SK-N-SH (cell line): ENCODE results near the gene CASZ1. TPM values are rescaled to one million over a fixed set of nuclear protein-coding genes. Genes with fewer than 3 reads are reported as not detected.
A peak's percentile ranks its signal among the peaks of the same experiment; 100 is the strongest.

Source experiments
- CTCF ChIA-PET: fragments of 300-600, 350-600 bp; formaldehyde crosslinking; extraction: SDS; loops from one replicate; lab custom pipeline; 2021; lab: Yijun Ruan, JAX
- POLR2A ChIA-PET: fragments of 350-600 bp; sonication (Branson Sonifier 250); formaldehyde crosslinking; extraction: SDS; loops from one replicate; lab custom pipeline; 2020; ENCODE audit warnings: antibody characterized with exemption, inconsistent platforms; lab: Yijun Ruan, JAX
- DNase-seq: peaks from one replicate; pipeline ENCODE4 v3.0.0; 2012
- H2AFZ ChIP-seq: fragments of 200-600 bp; sonication (generic); 2 replicates; pipeline ENCODE4 v1.8.1; 2016; ENCODE audit warnings: antibody characterized with exemption, mild to moderate bottlenecking, low read depth
- H3F3A ChIP-seq: fragments of 200-600 bp; sonication (generic); replicated peaks from 2 replicates; pipeline ENCODE3; 2016; ENCODE audit warnings: antibody characterized with exemption, mild to moderate bottlenecking; ENCODE audit not compliant: insufficient read depth
- H3K27ac ChIP-seq, 2 experiments: fragments of 200-500 bp in 1 of 2; fragments of 200-600 bp in 1 of 2; sonication (Bioruptor generic) in 1 of 2; sonication (generic), shearing (Covaris generic) in 1 of 2; 2 replicates each; pipeline versions ENCODE4 v1.5.1 to v1.6.1; 2014 to 2016; ENCODE audit warnings: low read depth in 2 of 2, inconsistent platforms in 1 of 2, low read length in 1 of 2, mild to moderate bottlenecking in 1 of 2, mixed read lengths in 1 of 2
- H3K27me3 ChIP-seq: fragments of 200-600 bp; sonication (generic), shearing (Covaris generic); 2 replicates; pipeline ENCODE4 v1.6.1; 2016; ENCODE audit warnings: mixed run types; ENCODE audit not compliant: insufficient read depth
- H3K36me3 ChIP-seq, 2 experiments: fragments of 200-500 bp in 1 of 2; fragments of 200-600 bp in 1 of 2; sonication (Bioruptor generic) in 1 of 2; sonication (generic) in 1 of 2; replicated peaks in 1 of 2; 2 replicates each; pipeline versions ENCODE3 to v1.5.1; 2014 to 2016; ENCODE audit warnings: low read length in 1 of 2, mild to moderate bottlenecking in 1 of 2; ENCODE audit not compliant: insufficient read depth in 2 of 2, control insufficient read depth in 1 of 2
- H3K4me1 ChIP-seq, 2 experiments: fragments of 200-500 bp in 1 of 2; fragments of 200-600 bp in 1 of 2; sonication (Bioruptor generic) in 1 of 2; sonication (generic), shearing (Covaris generic) in 1 of 2; 2 replicates each; pipeline versions ENCODE4 v1.5.1 to v1.6.1; 2014 to 2016; ENCODE audit warnings: low read depth in 1 of 2, low read length in 1 of 2, mixed run types in 1 of 2; ENCODE audit not compliant: insufficient read depth in 2 of 2, control insufficient read depth in 1 of 2
- H3K4me2 ChIP-seq: fragments of 200-600 bp; sonication (generic), shearing (Covaris generic); 2 replicates; pipeline ENCODE4 v1.6.1; 2017; ENCODE audit warnings: mixed run types
- H3K4me3 ChIP-seq, 2 experiments: fragments of 200-500 bp in 1 of 2; fragments of 200-600 bp in 1 of 2; sonication (Bioruptor generic) in 1 of 2; sonication (generic), shearing (Covaris generic) in 1 of 2; 2 replicates each; pipeline versions ENCODE4 v1.5.1 to v1.8.1; 2014 to 2016; ENCODE audit warnings: low read depth in 2 of 2, inconsistent platforms in 1 of 2, low read length in 1 of 2, mild to moderate bottlenecking in 1 of 2, mixed read lengths in 1 of 2, moderate library complexity in 1 of 2
- H3K79me2 ChIP-seq: fragments of 200-600 bp; sonication (generic); 2 replicates; pipeline ENCODE4 v1.8.1; 2017; ENCODE audit warnings: mild to moderate bottlenecking; ENCODE audit not compliant: insufficient read depth
- H3K9ac ChIP-seq: fragments of 200-600 bp; sonication (generic); 2 replicates; pipeline ENCODE4 v1.6.1; 2017; ENCODE audit warnings: mixed run types
- H3K9me2 ChIP-seq: fragments of 200-600 bp; sonication (generic); 2 replicates; pipeline ENCODE4 v1.6.1; 2017; ENCODE audit warnings: mixed run types
- H3K9me3 ChIP-seq: fragments of 200-600 bp; sonication (generic); 2 replicates; pipeline ENCODE4 v1.6.1; 2017; ENCODE audit warnings: mixed run types, mild to moderate bottlenecking, moderate library complexity
- H4K20me1 ChIP-seq: fragments of 200-600 bp; sonication (generic); 2 replicates; pipeline ENCODE4 v1.6.1; 2017; ENCODE audit warnings: mild to moderate bottlenecking, mixed run types; ENCODE audit not compliant: insufficient read depth
- CHD2 ChIP-seq: fragments of 150-350 bp; IDR thresholded peaks from 2 replicates; pipeline ENCODE4 v1.6.1; 2018; ENCODE audit warnings: low read length; ENCODE audit not compliant: partially characterized antibody
- EZH2phosphoT487 ChIP-seq: fragments of 200-600 bp; sonication (generic); IDR thresholded peaks from 2 replicates; pipeline ENCODE4 v1.6.1; 2017; ENCODE audit warnings: low read depth, mixed run types, mild to moderate bottlenecking, antibody characterized with exemption, moderate library complexity, borderline replicate concordance
- FOXJ3 ChIP-seq: sonication (generic); formaldehyde crosslinking; IDR thresholded peaks from 2 replicates; pipeline ENCODE4 v1.5.1; 2020; ENCODE audit warnings: mild to moderate bottlenecking, missing genetic modification reagents
- FOXM1 ChIP-seq: IDR thresholded peaks from 2 replicates; pipeline ENCODE4 v1.4.0; 2012; ENCODE audit warnings: low read depth, mild to moderate bottlenecking
- MEF2A ChIP-seq: IDR thresholded peaks from 2 replicates; pipeline ENCODE4 v1.4.0; 2012; ENCODE audit warnings: low read depth, borderline replicate concordance
- NFIC ChIP-seq: IDR thresholded peaks from 2 replicates; pipeline ENCODE4 v1.4.0; 2012; ENCODE audit warnings: borderline replicate concordance
- POLR2AphosphoS5 ChIP-seq: IDR thresholded peaks from 2 replicates; pipeline ENCODE4 v1.6.1; 2012; ENCODE audit warnings: low read depth, low read length
- RAD21 ChIP-seq: IDR thresholded peaks from 2 replicates; pipeline ENCODE4 v1.6.1; 2012; ENCODE audit warnings: mild to moderate bottlenecking, low read length
- RFX5 ChIP-seq: IDR thresholded peaks from 2 replicates; pipeline ENCODE4 v1.6.1; 2012; ENCODE audit warnings: mild to moderate bottlenecking, improper control_type of control experiment, low read length
- TCF12 ChIP-seq: IDR thresholded peaks from 2 replicates; pipeline ENCODE4 v1.4.0; 2012
- TEAD4 ChIP-seq: IDR thresholded peaks from 2 replicates; pipeline ENCODE4 v1.4.0; 2012; ENCODE audit warnings: mild to moderate bottlenecking, borderline replicate concordance; ENCODE audit not compliant: insufficient read depth
- YY1 ChIP-seq: IDR thresholded peaks from 2 replicates; pipeline ENCODE4 v1.4.0; 2012; ENCODE audit warnings: low read depth, mild to moderate bottlenecking
- whole genome bisulfite sequencing: methylation state at CpG from one replicate; pipeline ENCODE4 v1.1.6; 2017; ENCODE audit warnings: low lambda C conversion rate; 5-methylcytosine and 5-hydroxymethylcytosine counted together
- polyA plus RNA-seq, 3 experiments: library from polyadenylated mRNA; depleted of rRNA; stranded (reverse); fragments of >200 nt; gene quantifications; 2 replicates each; pipeline ENCODE4 v1.2.3, GENCODE V29; 2012
- TF ChIP-seq, protein P1 (sequence below): fragments of 200-600 bp; sonication (generic); IDR thresholded peaks from 2 replicates; pipeline ENCODE4 v1.6.1; 2017; ENCODE audit warnings: antibody characterized with exemption, mild to moderate bottlenecking, moderate library complexity
- TF ChIP-seq, protein P2 (sequence below): IDR thresholded peaks from 2 replicates; pipeline ENCODE4; 2012
- TF ChIP-seq, protein P3 (sequence below): IDR thresholded peaks from 2 replicates; pipeline ENCODE4 v1.4.0; 2012; ENCODE audit warnings: low read depth, borderline replicate concordance
- TF ChIP-seq, protein P4 (sequence below): fragments of 150-350 bp; IDR thresholded peaks from 2 replicates; pipeline ENCODE4 v1.6.1; 2016; ENCODE audit warnings: mild to moderate bottlenecking, low read depth, low read length

Gene CASZ1
- polyA plus RNA-seq, 1 of the 3 experiments (the other 2 are of a cell fraction), result 0.51 TPM

- Histone ChIP-seq H3K9me2 (no peaks in the 10 kb centered on the region), H3K4me1 (peaks cover 0 to 36% of the 10 kb centered on the region in 2 experiments; a peak in 1 of 4 replicates), H3K9ac (no peak overlapping the region), H3K36me3 (no peaks in the 10 kb centered on the region), H3K27ac (no peak overlapping the region), H3F3A (peaks cover 3% of the 10 kb centered on the region), H2AFZ (no peak overlapping the region), H3K4me2 (no peak overlapping the region), H3K27me3 (no peaks in the 10 kb centered on the region), H4K20me1 (no peaks in the 10 kb centered on the region), H3K79me2 (no peaks in the 10 kb centered on the region), H3K9me3 (no peaks in the 10 kb centered on the region), H3K4me3 (no peak overlapping the region)
- POLR2A ChIA-PET, result interaction anchor here (0.6 kb wide), 1 partner anchor 38 kb away, joined by 3 read pairs; no protein-coding TSS in a partner anchor
- peak; percentile 62 for DNase-seq
- TF ChIP-seq TEAD4 (no peak), NFIC (no peak), FOXM1 (no peak), FOXJ3 (no peak), EZH2phosphoT487 (no peak), YY1 (no peak), TCF12 (no peak), CHD2 (no peak), MEF2A (no peak), RAD21 (no peak), RFX5 (no peak), POLR2AphosphoS5 (no peak)
- TF ChIP-seq, protein P1, sequence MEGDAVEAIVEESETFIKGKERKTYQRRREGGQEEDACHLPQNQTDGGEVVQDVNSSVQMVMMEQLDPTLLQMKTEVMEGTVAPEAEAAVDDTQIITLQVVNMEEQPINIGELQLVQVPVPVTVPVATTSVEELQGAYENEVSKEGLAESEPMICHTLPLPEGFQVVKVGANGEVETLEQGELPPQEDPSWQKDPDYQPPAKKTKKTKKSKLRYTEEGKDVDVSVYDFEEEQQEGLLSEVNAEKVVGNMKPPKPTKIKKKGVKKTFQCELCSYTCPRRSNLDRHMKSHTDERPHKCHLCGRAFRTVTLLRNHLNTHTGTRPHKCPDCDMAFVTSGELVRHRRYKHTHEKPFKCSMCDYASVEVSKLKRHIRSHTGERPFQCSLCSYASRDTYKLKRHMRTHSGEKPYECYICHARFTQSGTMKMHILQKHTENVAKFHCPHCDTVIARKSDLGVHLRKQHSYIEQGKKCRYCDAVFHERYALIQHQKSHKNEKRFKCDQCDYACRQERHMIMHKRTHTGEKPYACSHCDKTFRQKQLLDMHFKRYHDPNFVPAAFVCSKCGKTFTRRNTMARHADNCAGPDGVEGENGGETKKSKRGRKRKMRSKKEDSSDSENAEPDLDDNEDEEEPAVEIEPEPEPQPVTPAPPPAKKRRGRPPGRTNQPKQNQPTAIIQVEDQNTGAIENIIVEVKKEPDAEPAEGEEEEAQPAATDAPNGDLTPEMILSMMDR, result no peak
- TF ChIP-seq, protein P2, sequence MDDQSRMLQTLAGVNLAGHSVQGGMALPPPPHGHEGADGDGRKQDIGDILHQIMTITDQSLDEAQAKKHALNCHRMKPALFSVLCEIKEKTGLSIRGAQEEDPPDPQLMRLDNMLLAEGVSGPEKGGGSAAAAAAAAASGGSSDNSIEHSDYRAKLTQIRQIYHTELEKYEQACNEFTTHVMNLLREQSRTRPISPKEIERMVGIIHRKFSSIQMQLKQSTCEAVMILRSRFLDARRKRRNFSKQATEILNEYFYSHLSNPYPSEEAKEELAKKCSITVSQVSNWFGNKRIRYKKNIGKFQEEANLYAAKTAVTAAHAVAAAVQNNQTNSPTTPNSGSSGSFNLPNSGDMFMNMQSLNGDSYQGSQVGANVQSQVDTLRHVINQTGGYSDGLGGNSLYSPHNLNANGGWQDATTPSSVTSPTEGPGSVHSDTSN, result no peak
- TF ChIP-seq, protein P3, sequence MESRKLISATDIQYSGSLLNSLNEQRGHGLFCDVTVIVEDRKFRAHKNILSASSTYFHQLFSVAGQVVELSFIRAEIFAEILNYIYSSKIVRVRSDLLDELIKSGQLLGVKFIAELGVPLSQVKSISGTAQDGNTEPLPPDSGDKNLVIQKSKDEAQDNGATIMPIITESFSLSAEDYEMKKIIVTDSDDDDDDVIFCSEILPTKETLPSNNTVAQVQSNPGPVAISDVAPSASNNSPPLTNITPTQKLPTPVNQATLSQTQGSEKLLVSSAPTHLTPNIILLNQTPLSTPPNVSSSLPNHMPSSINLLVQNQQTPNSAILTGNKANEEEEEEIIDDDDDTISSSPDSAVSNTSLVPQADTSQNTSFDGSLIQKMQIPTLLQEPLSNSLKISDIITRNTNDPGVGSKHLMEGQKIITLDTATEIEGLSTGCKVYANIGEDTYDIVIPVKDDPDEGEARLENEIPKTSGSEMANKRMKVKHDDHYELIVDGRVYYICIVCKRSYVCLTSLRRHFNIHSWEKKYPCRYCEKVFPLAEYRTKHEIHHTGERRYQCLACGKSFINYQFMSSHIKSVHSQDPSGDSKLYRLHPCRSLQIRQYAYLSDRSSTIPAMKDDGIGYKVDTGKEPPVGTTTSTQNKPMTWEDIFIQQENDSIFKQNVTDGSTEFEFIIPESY, result no peak
- TF ChIP-seq, protein P4, sequence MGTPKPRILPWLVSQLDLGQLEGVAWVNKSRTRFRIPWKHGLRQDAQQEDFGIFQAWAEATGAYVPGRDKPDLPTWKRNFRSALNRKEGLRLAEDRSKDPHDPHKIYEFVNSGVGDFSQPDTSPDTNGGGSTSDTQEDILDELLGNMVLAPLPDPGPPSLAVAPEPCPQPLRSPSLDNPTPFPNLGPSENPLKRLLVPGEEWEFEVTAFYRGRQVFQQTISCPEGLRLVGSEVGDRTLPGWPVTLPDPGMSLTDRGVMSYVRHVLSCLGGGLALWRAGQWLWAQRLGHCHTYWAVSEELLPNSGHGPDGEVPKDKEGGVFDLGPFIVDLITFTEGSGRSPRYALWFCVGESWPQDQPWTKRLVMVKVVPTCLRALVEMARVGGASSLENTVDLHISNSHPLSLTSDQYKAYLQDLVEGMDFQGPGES, result no peak
- WGBS, result 70% methylated on average over 9 of the region's 15 CpGs
- CTCF ChIA-PET, result interaction anchor here (0.5 to 0.8 kb wide), 3 partner anchors 13 to 203 kb away, joined by 3 to 4 read pairs (median 3); no protein-coding TSS in a partner anchor
Measured at GRCh38 chr1:10664251-10664650, 132.2 kb downstream of the CASZ1 start.
